GM21723 (cell line): ENCODE results near the gene METTL9.
"Not testable (repeated sequence)": the region's sequence is repeated elsewhere in the genome, so short reads cannot be mapped to it uniquely, and the experiment has no call there.

Experiments
- ATAC-seq: cut with Tn5 transposase; IDR thresholded peaks from one replicate; pipeline ENCODE4 v1.9.1; 2021; ENCODE audit warnings: mild to moderate bottlenecking, moderate library complexity; ENCODE audit not compliant: unreplicated experiment

Gene METTL9

DNA sequence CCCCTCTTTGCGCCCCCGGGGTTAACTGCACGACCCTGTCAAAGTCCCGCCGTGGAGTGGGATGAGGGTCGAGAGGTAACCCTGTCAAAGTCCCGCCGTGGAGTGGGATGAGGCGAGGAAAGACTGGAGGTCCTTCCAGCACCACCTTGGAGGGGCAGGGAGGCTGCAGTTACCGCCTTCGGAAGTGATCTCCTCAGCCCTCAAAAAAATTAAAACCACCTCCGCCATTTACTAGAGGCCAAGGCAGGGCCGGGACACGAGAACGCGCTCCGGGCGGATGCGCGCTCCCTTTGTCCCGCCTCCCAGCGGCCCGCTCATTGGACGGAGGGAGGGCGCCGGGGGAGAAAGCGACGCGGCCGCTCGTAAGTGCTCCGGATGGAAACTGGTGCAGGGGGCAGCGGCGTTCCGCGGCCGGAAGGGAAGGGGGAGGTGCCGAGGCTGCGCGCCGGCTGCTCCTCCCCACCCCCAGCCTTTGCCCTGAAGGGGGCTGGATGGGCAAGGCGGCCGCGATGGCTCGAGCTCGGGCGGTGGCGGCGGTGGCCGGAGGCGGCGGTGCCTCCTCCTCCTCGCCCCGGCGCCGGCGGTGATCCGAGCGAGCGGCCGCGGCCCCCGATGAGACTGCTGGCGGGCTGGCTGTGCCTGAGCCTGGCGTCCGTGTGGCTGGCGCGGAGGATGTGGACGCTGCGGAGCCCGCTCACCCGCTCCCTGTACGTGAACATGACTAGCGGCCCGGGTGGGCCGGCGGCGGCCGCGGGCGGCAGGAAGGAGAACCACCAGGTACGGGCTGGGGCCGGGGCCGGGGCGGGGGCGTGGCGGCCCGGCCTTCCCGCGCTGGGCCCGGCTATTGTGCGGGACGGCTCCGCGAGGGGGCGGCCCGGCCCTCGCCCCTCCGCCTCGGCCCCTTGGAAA is at the start of gene METTL9:
Gene METTL9, plus strand, starts transcription at position 456 of the 909 bp plus-strand sequence. Its CDS starts 157 bp downstream, at position 613.
- peak; percentile 88 for ATAC-seq

DNA sequence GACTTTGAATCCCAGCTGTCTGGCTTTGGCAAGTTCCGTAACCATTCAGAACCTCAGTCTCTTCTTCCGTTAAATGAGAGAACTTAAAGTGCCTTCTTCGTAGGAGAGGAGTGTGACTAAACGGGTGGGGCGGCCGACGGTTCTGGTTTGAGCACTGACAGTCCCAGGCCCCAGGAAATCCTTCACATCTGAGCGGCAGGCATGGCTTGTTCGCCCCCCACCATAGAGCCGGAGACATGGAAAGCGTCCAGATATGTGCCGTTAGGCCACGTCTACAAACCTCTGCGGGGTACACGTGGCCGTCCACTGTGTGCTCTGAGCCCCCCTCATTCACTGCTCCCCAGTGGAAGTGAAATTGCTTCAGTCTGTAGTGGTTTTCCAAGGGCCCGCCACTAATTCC is 49.4 kb upstream of the METTL9 start:
- ATAC-seq = not testable (repeated sequence)

- ATAC-seq = not testable (repeated sequence)
Measured at GRCh38 chr16:21550435-21550834, 48.9 kb upstream of the METTL9 start.

DNA sequence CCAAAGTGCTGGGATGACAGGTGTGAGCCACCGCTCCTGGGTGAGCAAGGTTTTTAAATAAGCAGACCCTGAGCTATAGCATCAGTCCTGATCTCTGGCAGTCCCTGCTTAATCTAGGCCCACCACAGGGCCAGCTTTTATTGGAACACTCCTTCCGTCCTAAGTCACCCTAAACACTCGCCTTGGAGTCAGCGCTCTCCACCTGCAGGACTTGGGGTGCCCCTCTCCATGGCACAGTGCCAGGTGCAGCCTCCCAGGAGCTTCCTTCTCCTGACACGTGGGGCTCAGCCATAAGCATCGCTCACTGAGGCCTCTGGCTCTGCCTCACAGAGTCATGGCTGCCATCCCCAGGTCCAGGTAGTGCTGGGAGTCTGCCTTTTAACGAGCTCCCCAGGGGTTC is 48.3 kb upstream of the METTL9 start:
- not testable (repeated sequence) for ATAC-seq

DNA sequence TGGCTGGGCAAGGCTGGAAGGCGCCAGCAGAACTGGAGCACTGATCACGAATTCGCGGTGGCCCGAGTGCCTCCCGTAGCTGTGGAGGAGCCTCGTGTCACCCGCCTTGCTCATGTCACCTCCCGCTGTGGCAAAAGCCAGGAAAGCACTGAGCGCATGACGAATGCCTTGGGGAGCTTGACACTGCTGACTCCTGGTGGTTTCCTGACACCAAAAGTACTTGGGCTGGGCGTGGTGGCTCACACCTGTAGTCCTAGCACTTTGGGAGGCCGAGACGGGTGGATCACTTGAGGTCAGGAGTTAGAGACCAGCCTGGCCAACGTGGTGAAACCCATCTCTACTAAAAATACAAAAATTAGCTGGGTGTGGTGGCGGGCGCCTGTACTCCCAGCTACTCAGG is 47.8 kb upstream of the METTL9 start:
- ATAC-seq = not testable (repeated sequence)

DNA sequence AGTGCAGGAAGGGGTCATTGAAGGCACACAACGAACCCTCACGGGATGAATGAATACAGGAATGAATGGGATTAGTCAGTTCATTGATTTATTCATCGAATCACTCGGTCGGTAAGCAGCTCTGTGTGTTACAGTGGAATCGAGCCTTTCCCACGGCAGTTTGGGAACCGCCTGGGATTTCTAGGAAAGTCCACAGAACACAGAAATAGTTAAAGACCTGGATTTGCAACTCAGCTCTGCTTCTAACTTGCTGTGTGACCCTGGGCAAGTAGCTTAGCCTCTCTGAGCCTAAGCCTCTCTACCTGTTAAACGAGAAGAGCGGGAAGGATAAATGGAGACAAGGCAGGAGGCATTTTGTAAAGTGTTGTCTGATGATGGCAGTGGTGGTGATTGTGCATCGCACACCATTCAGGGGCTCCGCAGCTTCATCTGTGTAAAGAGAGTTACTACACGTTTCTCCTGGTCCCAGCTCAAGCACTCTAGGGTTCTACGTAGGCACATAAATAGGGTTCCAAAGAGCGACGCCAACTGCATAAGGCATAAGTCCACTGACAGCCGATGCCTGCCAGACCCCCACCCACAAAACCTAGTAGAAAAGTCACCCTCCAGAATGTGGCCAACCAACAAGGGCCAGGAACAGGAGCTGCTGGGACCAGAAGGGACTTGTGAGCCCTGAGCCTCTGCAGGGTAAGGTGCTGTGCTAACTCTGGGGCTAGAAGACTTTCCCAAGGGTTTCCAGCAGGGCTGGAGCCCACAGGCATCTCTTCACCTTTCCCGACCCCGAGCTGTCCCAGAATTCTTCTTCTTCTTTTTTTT is 45.7 kb upstream of the METTL9 start:
- ATAC-seq = not testable (repeated sequence)

DNA sequence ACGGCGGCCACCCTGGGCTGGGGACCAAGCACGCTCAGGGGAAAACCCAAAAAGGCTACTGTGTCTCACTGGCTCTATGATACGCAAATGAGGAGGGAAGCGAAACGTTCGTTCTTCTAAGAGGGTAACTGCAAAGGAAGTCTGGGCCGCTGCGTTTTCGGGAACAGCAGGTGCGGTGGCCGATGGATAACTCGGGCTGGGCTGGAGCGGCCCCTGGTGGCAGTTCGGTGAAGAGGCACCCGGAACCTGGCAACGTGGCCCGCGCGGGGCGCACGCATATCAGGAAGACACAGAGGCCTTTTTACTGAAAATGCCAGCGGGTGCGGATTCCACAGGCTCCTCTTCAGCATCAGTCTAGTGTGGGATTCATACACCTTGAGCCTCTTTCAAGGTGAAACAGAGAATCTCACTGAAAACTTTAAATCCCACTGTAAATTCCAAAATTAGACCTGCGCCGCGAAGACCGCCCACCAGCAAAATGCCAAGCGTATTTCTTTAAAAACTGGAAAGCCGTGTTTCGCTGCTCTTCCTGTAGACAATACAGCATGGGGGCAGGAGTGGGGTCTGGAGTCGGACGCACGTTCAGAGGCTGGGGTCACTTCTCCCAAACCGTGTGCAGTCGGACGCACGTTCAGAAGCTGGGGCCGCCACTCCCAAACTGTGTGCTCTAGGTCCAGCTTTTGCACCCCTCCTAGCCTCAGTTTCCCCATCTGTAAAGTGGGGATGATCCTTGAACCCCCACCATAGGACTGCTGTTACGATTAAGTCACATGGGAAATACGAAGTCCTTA is 44.4 kb upstream of the METTL9 start:
- peak; percentile 96 for ATAC-seq

- ATAC-seq = not testable (repeated sequence)
Measured at GRCh38 chr16:21555621-21556020, 43.8 kb upstream of the METTL9 start.

DNA sequence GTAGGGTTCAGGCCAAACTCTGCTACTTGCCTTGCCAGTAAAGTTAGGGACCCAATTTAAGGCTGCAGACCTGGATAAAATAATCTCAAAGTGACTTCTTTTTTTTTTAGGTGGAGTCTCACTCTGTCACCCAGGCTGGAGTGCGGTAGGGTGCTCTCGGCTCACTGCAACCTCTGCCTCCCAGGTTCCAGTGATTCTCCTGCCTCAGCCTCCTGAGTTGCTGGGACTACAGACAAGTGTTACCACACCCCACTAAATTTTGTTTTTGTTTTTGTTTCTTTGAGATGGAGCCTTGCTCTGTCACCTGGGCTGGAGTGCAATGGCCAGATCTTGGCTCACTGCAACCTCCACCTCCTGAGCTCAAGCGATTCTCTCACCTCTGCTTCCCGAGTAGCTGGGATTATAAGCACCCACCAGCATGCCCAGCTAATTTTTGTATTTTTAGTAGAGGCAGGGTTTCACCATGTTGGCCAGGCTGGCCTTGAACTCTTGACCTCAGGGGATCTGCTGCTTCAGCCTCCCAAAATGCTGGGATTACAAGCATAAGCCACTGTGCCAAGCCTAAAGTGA is 43.3 kb upstream of the METTL9 start:
- ATAC-seq = not testable (repeated sequence)

- ATAC-seq = not testable (repeated sequence)
Measured at GRCh38 chr16:21556651-21557241, 42.6 kb upstream of the METTL9 start.

DNA sequence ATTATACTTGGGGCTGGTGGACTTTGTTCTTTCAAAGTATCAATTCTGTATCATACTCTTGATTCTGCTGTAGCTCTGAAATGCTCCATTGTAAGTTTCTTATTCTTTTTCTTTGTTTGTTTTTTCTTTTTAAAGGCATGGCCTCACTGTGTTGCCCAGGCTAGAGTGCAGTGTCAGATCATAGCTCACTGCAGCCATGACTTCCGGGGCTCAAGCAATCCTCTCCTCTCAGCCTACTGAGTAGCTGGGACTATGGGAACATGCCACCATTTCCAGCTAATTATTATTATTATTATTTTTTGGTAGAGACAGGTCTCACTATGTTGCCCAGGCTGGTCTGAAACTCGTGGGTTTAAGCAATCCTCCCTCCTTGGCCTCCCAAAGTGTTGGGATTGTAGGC is 38.9 kb upstream of the METTL9 start:
- ATAC-seq = no peak

DNA sequence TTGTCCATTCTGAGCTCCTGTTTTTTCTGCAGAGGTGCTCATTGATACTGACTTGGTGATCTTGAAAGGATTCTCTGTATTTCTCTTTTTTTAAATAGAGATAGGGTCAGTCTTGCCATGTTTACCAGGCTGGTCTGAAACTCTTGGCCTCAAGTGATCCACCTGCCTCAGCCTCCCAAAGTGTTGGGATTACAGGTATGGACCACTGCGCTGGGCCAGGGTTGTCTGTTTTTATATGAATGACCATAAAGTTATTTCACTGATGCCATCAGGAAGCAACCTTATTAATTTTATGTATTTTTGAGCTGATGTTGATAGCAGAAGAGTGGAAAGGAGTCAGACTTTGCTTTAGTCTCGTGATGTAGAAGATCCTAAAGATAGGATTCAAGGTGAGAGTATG is 35.7 kb upstream of the METTL9 start:
- no peak for ATAC-seq

DNA sequence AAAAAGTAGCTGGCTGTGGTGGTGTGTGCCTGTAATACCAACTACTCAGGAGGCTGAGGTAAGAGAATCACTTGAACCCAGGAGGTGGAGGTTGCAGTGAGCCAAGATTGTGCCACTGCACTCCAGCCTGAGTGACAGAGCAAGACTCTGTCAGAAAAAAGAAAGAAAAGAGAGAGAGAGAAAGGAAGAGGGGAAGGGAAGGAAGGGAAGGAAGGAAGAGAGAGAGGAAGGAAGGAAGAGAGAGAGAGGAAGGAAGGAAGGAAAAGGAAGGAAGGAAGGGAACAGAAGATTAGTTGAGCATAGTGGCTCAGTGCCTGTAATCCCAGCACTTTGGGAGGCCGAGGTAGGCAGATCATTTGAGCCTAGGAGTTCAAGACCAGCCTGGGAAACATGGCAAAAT is 35.0 kb upstream of the METTL9 start:
- ATAC-seq = not testable (repeated sequence)

- ATAC-seq = no peak
Measured at GRCh38 chr16:21565507-21565860, 33.9 kb upstream of the METTL9 start.

GRCh38 chr16:21565861-21566669 is 33.3 kb upstream of the METTL9 start:
- no peak for ATAC-seq

GRCh38 chr16:21566891-21567414 is 32.4 kb upstream of the METTL9 start:
- ATAC-seq = no peak

DNA sequence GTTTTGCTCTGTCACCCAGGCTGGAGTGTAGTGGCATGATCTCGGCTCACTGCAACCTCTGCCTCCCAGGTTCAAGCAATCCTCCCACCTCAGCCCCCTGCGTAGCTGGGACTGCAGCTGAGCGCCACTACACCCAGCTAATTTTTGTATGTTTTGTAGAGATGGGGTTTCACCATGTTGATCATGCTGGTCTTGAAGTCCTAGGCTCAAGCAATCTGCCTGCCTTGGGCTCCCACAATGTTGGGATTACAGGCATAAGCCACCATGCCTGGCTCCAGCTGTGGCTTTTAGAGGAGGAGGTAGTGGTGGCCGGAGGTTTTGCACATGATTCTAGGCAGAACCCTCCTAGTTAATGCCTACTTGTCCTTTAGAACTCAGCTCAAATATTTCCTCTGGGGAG is 31.9 kb upstream of the METTL9 start:
- ATAC-seq = not testable (repeated sequence)

GRCh38 chr16:21568502-21569189 is 30.7 kb upstream of the METTL9 start:
- ATAC-seq = no peak

DNA sequence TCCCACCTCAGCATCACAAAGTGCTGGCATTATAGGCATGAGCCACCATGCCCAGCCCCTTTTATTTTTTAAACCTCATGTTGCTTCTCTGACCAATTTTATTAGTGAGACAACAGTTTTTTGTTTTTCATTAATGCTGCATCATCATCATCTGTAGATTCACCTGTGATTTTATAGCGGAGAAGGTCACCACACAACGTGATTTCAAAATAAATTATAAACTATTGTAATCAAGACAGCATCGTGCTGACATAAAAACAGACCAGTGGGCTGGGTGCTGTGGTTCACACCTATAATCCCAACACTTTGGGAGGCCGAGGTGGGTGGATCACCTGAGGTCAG is 28.7 kb upstream of the METTL9 start:
- ATAC-seq = no peak
